Subcutaneous preadipocyte (primary cell): ENCODE results near the gene EIF5AL1. TPM values are rescaled to one million over a fixed set of nuclear protein-coding genes. Genes with fewer than 3 reads are reported as not detected.

ENCODE experiments used
- small RNA-seq: library from RNA; depleted of rRNA; stranded (forward); fragments of <200 nt; gene quantifications from one replicate; pipeline ENCODE3, GENCODE V24; 2012
- total RNA-seq: library from RNA; depleted of rRNA; stranded (reverse); fragments of >200 nt; gene quantifications from 2 replicates; pipeline ENCODE4 v1.2.3, GENCODE V29; 2012

The EIF5AL1 gene
- 0.98 and 2.2 TPM in 2 replicates for total RNA-seq

GRCh38 chr10:79511891-79512583 lies at the start of gene EIF5AL1:
Gene EIF5AL1 (plus strand): TSS chr10:79512533. CDS start chr10:79512650, 117 bp downstream.

DNA sequence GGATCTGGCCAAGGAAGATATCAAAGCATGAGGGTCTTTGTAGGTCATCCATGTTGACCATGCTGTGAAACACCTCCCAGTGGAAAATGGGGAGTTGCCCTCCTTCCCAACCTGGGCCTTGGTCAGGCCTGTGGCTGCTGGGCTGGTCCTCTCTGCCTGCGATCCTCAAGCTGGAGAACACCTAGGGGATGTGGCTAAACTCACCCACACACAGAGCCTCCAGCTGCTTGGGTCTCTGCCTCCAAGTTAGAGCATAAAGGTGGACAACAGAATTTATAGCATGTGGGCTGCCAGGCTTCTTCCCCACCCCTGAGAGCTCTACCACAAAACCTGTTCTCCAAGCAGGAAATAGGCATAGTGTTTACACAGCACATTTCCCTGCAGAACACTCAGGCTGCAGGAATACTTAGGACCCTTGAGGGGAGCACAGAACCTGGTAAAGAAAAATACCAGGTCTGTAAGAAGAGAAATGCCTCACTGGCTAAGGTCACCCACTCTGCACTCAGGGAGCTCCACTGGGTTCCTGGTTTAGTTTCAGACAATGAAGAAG lies 47.9 kb downstream of the EIF5AL1 start, which contains the start of gene SFTPA2:
SFTPA2 (minus strand) TSS at position 248 of the 550 bp plus-strand sequence. CDS start 924 bp downstream, outside the sequence.

Small RNA genes lying within 50 kb of the gene (small RNA-seq; reads per million reads assigned to genes)
- gene BX248123.2, result not detected
- not detected for gene RPS12P18

Other genes starting within 250 kb of the EIF5AL1 start
- gene PPIF, start 165.1 kb upstream of the EIF5AL1 start, total RNA-seq, result 53.6 and 56.1 TPM in 2 replicates
- gene ZCCHC24, start 66.9 kb upstream of the EIF5AL1 start, total RNA-seq, result 33.2 and 36.4 TPM in 2 replicates
- gene SFTPA2, start 47.9 kb downstream of the EIF5AL1 start, total RNA-seq, result not detected in 2 replicates
- not detected in 2 replicates for gene SFTPA1, start 98.4 kb downstream of the EIF5AL1 start, total RNA-seq
- 0.20 and 0.73 TPM in 2 replicates for gene NUTM2B, start 190.7 kb downstream of the EIF5AL1 start, total RNA-seq